Mesendoderm (in vitro differentiated cells): ENCODE results near the gene KREMEN2.
A peak's percentile ranks its signal among the peaks of the same experiment; 100 is the strongest.

Experiments
- DNase-seq: peaks from one replicate; pipeline ENCODE4 v3.0.0; 2013
- H2AK5ac ChIP-seq: 2 replicates; pipeline ENCODE4 v1.6.1; 2013; ENCODE audit warnings: low read length, inconsistent platforms
- H2BK120ac ChIP-seq: 2 replicates; pipeline ENCODE4 v1.6.1; 2013; ENCODE audit warnings: low read depth, mild to moderate bottlenecking, low read length, moderate library complexity, mixed read lengths
- H2BK15ac ChIP-seq: replicated peaks from 2 replicates; pipeline ENCODE4 v1.6.1; 2013; ENCODE audit warnings: low read depth, mild to moderate bottlenecking, moderate library complexity
- H2BK5ac ChIP-seq: 2 replicates; pipeline ENCODE4 v1.6.1; 2013; ENCODE audit warnings: low read length, inconsistent platforms
- H3K18ac ChIP-seq: 2 replicates; pipeline ENCODE4 v1.6.1; 2013; ENCODE audit warnings: mild to moderate bottlenecking, low read length, mixed read lengths
- H3K23ac ChIP-seq: one replicate; pipeline ENCODE4 v1.6.1; 2013; ENCODE audit warnings: low read length
- H3K27ac ChIP-seq: 2 replicates; pipeline ENCODE4 v1.5.1; 2013; ENCODE audit warnings: low read depth, mild to moderate bottlenecking, inconsistent platforms, low read length, moderate library complexity
- H3K27me3 ChIP-seq: 2 replicates; pipeline ENCODE4 v1.6.1; 2013; ENCODE audit warnings: low read length, control low read depth, mild to moderate bottlenecking, inconsistent platforms; ENCODE audit not compliant: insufficient read depth, poor library complexity
- H3K36me3 ChIP-seq: 2 replicates; pipeline ENCODE4 v1.6.1; 2013; ENCODE audit warnings: low read length, inconsistent platforms; ENCODE audit not compliant: control insufficient read depth, insufficient read depth
- H3K4ac ChIP-seq: one replicate; pipeline ENCODE4 v1.6.1; 2013; ENCODE audit warnings: low read depth, mild to moderate bottlenecking, low read length, moderate library complexity
- H3K4me1 ChIP-seq: 2 replicates; pipeline ENCODE4 v1.6.1; 2013; ENCODE audit warnings: low read depth, low read length, inconsistent platforms; ENCODE audit not compliant: control insufficient read depth
- H3K4me2 ChIP-seq: 2 replicates; pipeline ENCODE4 v1.6.1; 2013; ENCODE audit warnings: low read length
- H3K4me3 ChIP-seq: 2 replicates; pipeline ENCODE4 v1.5.1; 2013; ENCODE audit warnings: mild to moderate bottlenecking, low read length
- H3K56ac ChIP-seq: one replicate; pipeline ENCODE4 v1.6.1; 2013; ENCODE audit warnings: low read length
- H3K79me1 ChIP-seq: 2 replicates; pipeline ENCODE4 v1.6.1; 2013; ENCODE audit warnings: low read length, inconsistent platforms
- H3K79me2 ChIP-seq: 2 replicates; pipeline ENCODE4 v1.6.1; 2013; ENCODE audit warnings: mild to moderate bottlenecking, low read length; ENCODE audit not compliant: control insufficient read depth, insufficient read depth
- H3K9ac ChIP-seq: 2 replicates; pipeline ENCODE4 v1.6.1; 2013; ENCODE audit warnings: low read length, inconsistent platforms
- H4K5ac ChIP-seq: one replicate; pipeline ENCODE4 v1.6.1; 2013; ENCODE audit warnings: low read length
- H4K8ac ChIP-seq: one replicate; pipeline ENCODE4 v1.6.1; 2013; ENCODE audit warnings: low read depth, mild to moderate bottlenecking, control low read depth, low read length, moderate library complexity
- WGBS: extraction: QIAGEN DNeasy Blood & Tissue Kit; methylation state at CpG from one replicate; pipeline ENCODE4 v1.1.7; 2013; ENCODE audit warnings: low lambda C conversion rate, missing lambda C conversion rate; ENCODE audit not compliant: insufficient coverage; ENCODE audit errors: extremely low coverage; 5-methylcytosine and 5-hydroxymethylcytosine counted together

The KREMEN2 gene

DNA sequence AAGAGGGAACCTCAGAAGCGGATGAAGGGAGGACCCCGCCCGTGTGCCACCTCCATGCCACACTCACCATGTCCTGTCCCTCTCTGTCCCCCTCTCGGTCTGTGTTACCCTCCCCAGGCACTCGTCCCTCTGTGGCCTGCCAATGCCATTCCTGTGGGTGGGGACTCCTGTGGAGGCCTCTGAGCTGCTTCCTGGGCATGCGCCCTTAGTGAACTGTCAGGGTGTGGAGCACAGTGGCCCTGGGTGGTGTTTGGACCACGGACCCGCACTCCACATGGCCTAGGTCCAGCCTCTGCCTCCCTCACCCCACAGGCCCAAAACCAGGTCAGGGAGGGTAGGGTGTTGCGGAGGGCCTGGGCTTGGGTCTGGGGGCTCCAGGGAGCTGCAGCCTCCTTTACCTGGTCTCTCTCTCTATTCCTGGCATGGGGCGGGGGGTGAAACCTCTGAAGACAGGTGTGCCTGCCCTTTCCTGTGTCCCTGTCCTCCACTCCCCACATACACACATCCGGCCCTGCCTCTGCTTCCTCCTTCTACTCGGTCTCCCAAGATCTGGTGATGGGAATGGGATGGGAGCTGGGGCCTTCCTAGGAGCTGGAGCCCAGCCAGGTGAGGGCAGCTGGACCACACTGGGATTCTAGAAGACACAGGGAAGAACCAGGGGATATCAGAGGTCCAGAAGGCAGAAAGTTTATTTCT lies 27.6 kb downstream of the KREMEN2 start:
- no peaks in the 10 kb centered on the region for H3K79me1 ChIP-seq
- H2BK120ac ChIP-seq = no peak overlapping the region
- no peak overlapping the region for H4K5ac ChIP-seq
- H2BK5ac ChIP-seq = no peak overlapping the region
- H3K4me2 ChIP-seq = no peak overlapping the region
- H4K8ac ChIP-seq = no peak overlapping the region
- no peak overlapping the region for H3K4me3 ChIP-seq
- no peak for DNase-seq
- H3K4me1 ChIP-seq = no peaks in the 10 kb centered on the region
- H2BK15ac ChIP-seq = no peak overlapping the region
- no peaks in the 10 kb centered on the region for H3K27me3 ChIP-seq
- no peaks in the 10 kb centered on the region for H3K79me2 ChIP-seq
- H3K36me3 ChIP-seq = no peaks in the 10 kb centered on the region
- no peak overlapping the region for H3K4ac ChIP-seq
- WGBS = no CpG with 5 or more reads among the region's 12 CpGs
- no peak overlapping the region for H3K27ac ChIP-seq
- H3K18ac ChIP-seq = no peak overlapping the region
- no peak overlapping the region for H3K23ac ChIP-seq
- no peak overlapping the region for H2AK5ac ChIP-seq
- no peak overlapping the region for H3K56ac ChIP-seq
- no peak overlapping the region for H3K9ac ChIP-seq

DNA sequence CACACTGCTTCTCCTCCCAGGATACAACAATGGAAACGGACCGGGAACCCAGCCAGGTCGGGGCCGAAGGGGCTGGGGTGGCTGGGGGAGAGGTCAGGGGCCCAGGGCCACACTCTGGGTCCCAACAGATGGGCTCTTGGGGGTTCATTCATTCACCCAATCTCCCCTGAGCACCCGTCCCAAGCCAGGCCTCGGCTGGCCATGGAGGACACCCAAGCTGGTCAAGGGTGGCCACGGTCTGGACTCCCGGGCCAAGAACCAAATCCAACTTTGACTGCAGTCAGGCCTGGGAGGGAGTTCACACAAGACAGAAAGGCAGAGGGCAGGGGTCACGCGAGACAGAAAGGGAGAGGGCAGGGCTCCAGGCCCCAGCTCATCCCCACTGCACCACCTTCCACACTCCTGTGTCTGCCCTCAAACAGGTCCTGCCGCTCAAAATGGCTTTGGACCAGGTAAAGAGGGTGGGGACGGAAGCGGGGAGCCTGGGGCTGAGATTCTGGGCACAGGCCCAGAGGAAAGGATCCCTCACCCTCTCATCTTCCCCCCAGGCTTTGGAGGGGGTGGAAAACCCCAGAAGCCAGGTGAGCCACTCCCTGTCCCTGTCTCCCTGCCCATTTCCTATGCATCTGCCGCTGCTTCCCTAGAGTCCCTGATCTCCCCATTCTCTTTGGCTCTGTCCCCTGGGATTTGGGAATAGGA lies 28.5 kb downstream of the KREMEN2 start:
- no peaks in the 10 kb centered on the region for H3K36me3 ChIP-seq
- no peak overlapping the region for H4K8ac ChIP-seq
- H3K4me1 ChIP-seq = no peaks in the 10 kb centered on the region
- no peaks in the 10 kb centered on the region for H3K79me2 ChIP-seq
- DNase-seq = no peak
- H3K79me1 ChIP-seq = no peaks in the 10 kb centered on the region
- no peak overlapping the region for H3K18ac ChIP-seq
- no peak overlapping the region for H2BK5ac ChIP-seq
- H3K27ac ChIP-seq = no peak overlapping the region
- no peak overlapping the region for H3K23ac ChIP-seq
- no peak overlapping the region for H3K4me3 ChIP-seq
- H2AK5ac ChIP-seq = no peak overlapping the region
- H3K4me2 ChIP-seq = no peak overlapping the region
- H2BK120ac ChIP-seq = no peak overlapping the region
- H3K9ac ChIP-seq = no peak overlapping the region
- H3K4ac ChIP-seq = no peak overlapping the region
- H3K56ac ChIP-seq = no peak overlapping the region
- no CpG with 5 or more reads among the region's 14 CpGs for WGBS
- no peak overlapping the region for H4K5ac ChIP-seq
- no peak overlapping the region for H2BK15ac ChIP-seq
- H3K27me3 ChIP-seq = no peaks in the 10 kb centered on the region

DNA sequence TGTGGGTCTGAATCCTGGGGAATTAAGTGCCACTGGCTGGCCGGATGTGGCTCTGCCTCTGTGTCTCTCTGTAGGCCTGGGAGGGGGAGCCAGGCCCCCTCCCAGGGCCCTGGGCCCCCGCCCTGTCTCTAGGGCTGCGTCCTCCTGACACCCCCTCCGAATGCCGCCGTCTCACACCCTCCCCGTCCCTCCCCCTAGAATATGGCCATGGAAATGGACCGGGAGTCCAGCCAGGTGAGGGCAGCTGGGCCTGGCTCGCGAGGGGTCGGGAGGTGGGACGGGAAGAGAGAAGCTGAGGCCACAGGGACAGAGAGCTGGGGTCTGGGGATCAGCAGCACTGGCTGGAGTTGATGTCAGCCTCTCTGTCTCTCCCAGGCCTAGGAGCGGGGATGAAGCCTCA lies 32.2 kb downstream of the KREMEN2 start:
- H3K23ac ChIP-seq = no peak overlapping the region
- H3K4me2 ChIP-seq = no peak overlapping the region
- H4K5ac ChIP-seq = no peak overlapping the region
- no peaks in the 10 kb centered on the region for H3K4me1 ChIP-seq
- no peaks in the 10 kb centered on the region for H3K36me3 ChIP-seq
- H4K8ac ChIP-seq = no peak overlapping the region
- H3K56ac ChIP-seq = peak overlapping the region; percentile 25
- H3K18ac ChIP-seq = no peak overlapping the region
- H3K27me3 ChIP-seq = no peaks in the 10 kb centered on the region
- no peaks in the 10 kb centered on the region for H3K79me1 ChIP-seq
- H3K27ac ChIP-seq = no peak overlapping the region
- H2AK5ac ChIP-seq = no peak overlapping the region
- H3K4ac ChIP-seq = no peak overlapping the region
- no peak overlapping the region for H2BK15ac ChIP-seq
- no peak overlapping the region for H3K9ac ChIP-seq
- no peak for DNase-seq
- no peak overlapping the region for H2BK120ac ChIP-seq
- H2BK5ac ChIP-seq = no peak overlapping the region
- H3K79me2 ChIP-seq = no peaks in the 10 kb centered on the region
- no CpG with 5 or more reads among the region's 13 CpGs for whole genome bisulfite sequencing
- H3K4me3 ChIP-seq = no peak overlapping the region

DNA sequence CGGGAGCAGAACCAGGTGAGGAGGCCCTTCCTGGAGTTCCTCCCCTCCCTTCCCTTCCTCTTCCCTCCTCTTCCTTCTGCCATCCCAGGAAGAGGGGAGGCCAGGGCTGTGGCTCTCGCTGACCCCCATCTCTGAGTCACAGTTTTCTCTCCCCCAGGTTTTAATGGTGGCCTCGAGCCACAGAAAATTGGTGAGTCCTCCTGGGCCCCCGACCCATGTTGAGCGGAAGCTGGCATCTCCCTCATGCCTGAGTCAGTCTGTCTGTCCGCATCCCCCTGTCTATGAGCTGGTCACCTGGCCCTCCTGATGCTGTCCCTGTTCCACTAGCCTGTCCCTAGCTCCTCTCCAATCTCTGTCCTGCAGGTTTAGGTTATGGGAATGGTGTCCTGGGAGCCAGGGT lies 35.9 kb downstream of the KREMEN2 start:
- no peak overlapping the region for H3K4me3 ChIP-seq
- no peak overlapping the region for H2BK120ac ChIP-seq
- no peak overlapping the region for H4K8ac ChIP-seq
- H3K27me3 ChIP-seq = no peaks in the 10 kb centered on the region
- no CpG with 5 or more reads among the region's 6 CpGs for WGBS
- H3K18ac ChIP-seq = no peak overlapping the region
- no peak overlapping the region for H3K23ac ChIP-seq
- no peak overlapping the region for H3K4me2 ChIP-seq
- H2AK5ac ChIP-seq = no peak overlapping the region
- no peaks in the 10 kb centered on the region for H3K36me3 ChIP-seq
- H3K4ac ChIP-seq = no peak overlapping the region
- no peak overlapping the region for H3K56ac ChIP-seq
- no peak overlapping the region for H3K27ac ChIP-seq
- no peaks in the 10 kb centered on the region for H3K79me2 ChIP-seq
- no peaks in the 10 kb centered on the region for H3K79me1 ChIP-seq
- no peak overlapping the region for H2BK15ac ChIP-seq
- H4K5ac ChIP-seq = no peak overlapping the region
- no peak overlapping the region for H3K9ac ChIP-seq
- no peak for DNase-seq
- H2BK5ac ChIP-seq = no peak overlapping the region
- no peaks in the 10 kb centered on the region for H3K4me1 ChIP-seq

DNA sequence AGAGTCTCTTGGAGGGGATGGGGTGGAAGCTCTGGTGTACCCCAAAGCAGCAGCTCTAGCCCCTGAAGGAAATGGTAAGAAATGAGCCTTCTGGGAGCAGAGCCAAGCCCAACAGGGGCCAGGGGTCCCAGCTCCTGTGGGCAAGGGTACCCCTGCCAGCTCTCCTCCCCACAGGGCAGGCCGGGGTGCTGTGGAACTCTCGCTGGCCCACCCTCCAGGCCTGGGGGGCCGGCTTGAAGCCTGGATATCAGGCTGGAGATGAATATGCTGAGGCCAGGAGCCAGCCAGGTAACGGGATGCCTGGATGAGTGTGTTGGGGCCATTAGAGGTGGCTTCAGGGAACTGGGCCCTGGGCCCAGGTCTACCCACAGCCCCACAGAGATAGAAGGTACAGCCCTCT lies 36.5 kb downstream of the KREMEN2 start:
- DNase-seq = no peak
- H3K36me3 ChIP-seq = no peaks in the 10 kb centered on the region
- no peak overlapping the region for H3K9ac ChIP-seq
- no peak overlapping the region for H3K56ac ChIP-seq
- no peaks in the 10 kb centered on the region for H3K27me3 ChIP-seq
- no peak overlapping the region for H3K27ac ChIP-seq
- no peak overlapping the region for H3K18ac ChIP-seq
- no peaks in the 10 kb centered on the region for H3K79me1 ChIP-seq
- no peak overlapping the region for H4K5ac ChIP-seq
- no peak overlapping the region for H3K4me2 ChIP-seq
- H3K4ac ChIP-seq = no peak overlapping the region
- no peak overlapping the region for H3K23ac ChIP-seq
- H3K4me3 ChIP-seq = no peak overlapping the region
- no peak overlapping the region for H4K8ac ChIP-seq
- no peak overlapping the region for H2AK5ac ChIP-seq
- no peaks in the 10 kb centered on the region for H3K79me2 ChIP-seq
- no peaks in the 10 kb centered on the region for H3K4me1 ChIP-seq
- no peak overlapping the region for H2BK5ac ChIP-seq
- no CpG with 5 or more reads among the region's 4 CpGs for WGBS
- H2BK15ac ChIP-seq = no peak overlapping the region
- H2BK120ac ChIP-seq = no peak overlapping the region
